OCI-LY1 (cell line): ENCODE measurements around the gene PSMD14.

Experiments
- EZH2 ChIP-seq: fragments of 200-600 bp; sonication (generic), shearing (Covaris generic); IDR thresholded peaks from 2 replicates; pipeline ENCODE4 v1.8.0; 2017; ENCODE audit warnings: borderline replicate concordance, mixed run types, mild to moderate bottlenecking, antibody characterized with exemption, low read length, moderate library complexity, mixed read lengths
- TF ChIP-seq, protein P1 (sequence below): fragments of 200-600 bp; sonication (generic), shearing (Covaris generic); IDR thresholded peaks from 2 replicates; pipeline ENCODE4 v1.5.1; 2017; ENCODE audit warnings: mild to moderate bottlenecking, antibody characterized with exemption, low read length, moderate library complexity, mixed read lengths

- TF ChIP-seq, protein P1, sequence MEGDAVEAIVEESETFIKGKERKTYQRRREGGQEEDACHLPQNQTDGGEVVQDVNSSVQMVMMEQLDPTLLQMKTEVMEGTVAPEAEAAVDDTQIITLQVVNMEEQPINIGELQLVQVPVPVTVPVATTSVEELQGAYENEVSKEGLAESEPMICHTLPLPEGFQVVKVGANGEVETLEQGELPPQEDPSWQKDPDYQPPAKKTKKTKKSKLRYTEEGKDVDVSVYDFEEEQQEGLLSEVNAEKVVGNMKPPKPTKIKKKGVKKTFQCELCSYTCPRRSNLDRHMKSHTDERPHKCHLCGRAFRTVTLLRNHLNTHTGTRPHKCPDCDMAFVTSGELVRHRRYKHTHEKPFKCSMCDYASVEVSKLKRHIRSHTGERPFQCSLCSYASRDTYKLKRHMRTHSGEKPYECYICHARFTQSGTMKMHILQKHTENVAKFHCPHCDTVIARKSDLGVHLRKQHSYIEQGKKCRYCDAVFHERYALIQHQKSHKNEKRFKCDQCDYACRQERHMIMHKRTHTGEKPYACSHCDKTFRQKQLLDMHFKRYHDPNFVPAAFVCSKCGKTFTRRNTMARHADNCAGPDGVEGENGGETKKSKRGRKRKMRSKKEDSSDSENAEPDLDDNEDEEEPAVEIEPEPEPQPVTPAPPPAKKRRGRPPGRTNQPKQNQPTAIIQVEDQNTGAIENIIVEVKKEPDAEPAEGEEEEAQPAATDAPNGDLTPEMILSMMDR, result no peak
- no peak for TF ChIP-seq EZH2
Observed at GRCh38 chr2:161335626-161336025, 27.4 kb downstream of the PSMD14 start.
